Body of pancreas (tissue), 4 donors: ENCODE results near the gene TRIM71. TPM values are rescaled to one million over a fixed set of nuclear protein-coding genes. Genes with fewer than 3 reads are reported as not detected.
A peak's percentile ranks its signal among the peaks of the same experiment; 100 is the strongest.
"Not testable (repeated sequence)": the region's sequence is repeated elsewhere in the genome, so short reads cannot be mapped to it uniquely, and the experiment has no call there.

Experiments used
- ATAC-seq: fragments of 150-250 bp; one replicate; pipeline ENCODE4 v1.9.1; 2016
- DNase-seq, 4 donors: peaks; one replicate each; pipeline ENCODE4 v3.0.0-alpha.2; 2019
- H3K27ac ChIP-seq, 4 donors: fragments of 200-600 bp; sonication (generic); 1 replicate in 3 of 4; 2 replicates in 1 of 4; pipeline versions ENCODE4 v1.5.1 to v1.6.1; 2016 to 2019; ENCODE audit warnings: mild to moderate bottlenecking in 1 of 4, mixed read lengths in 1 of 4, moderate library complexity in 1 of 4
- H3K27me3 ChIP-seq, 2 donors: fragments of 200-600 bp; sonication (generic); one replicate each; pipeline ENCODE4 v1.6.0; 2016; ENCODE audit warnings: mild to moderate bottlenecking in 1 of 2
- H3K36me3 ChIP-seq, 2 donors: fragments of 200-600 bp; sonication (generic); replicated peaks in 1 of 2; 2 replicates each; pipeline ENCODE4 v1.5.1; 2016; ENCODE audit warnings: low read depth in 2 of 2; ENCODE audit not compliant: insufficient read depth in 1 of 2
- H3K4me1 ChIP-seq: fragments of 200-600 bp; sonication (generic); one replicate; pipeline ENCODE4 v1.6.0; 2016
- H3K4me3 ChIP-seq, 2 donors: fragments of 200-600 bp; sonication (generic); 1 replicate in 1 of 2; 2 replicates in 1 of 2; pipeline ENCODE4 v1.5.1; 2016 to 2019
- H3K9me3 ChIP-seq, 3 donors: fragments of 200-600 bp; sonication (generic); 1 replicate in 2 of 3; 2 replicates in 1 of 3; pipeline ENCODE4 v1.5.1; 2016
- POLR2A ChIP-seq, 3 donors: fragments of 450-650 bp; IDR thresholded peaks; one replicate each; pipeline ENCODE4 v1.6.1; 2016; ENCODE audit warnings: antibody characterized with exemption in 3 of 3, mild to moderate bottlenecking in 2 of 3
- WGBS, 2 donors: methylation state at CpG; one replicate each; pipeline ENCODE4 v1.1.5; 2017; 5-methylcytosine and 5-hydroxymethylcytosine counted together
- intact Hi-C: fragments of 100-400 bp; cut with DNase I; formaldehyde crosslinking; loops from one replicate; pipeline ENCODE4 v1.15.1; 2023
- total RNA-seq, 2 donors: library from RNA; depleted of rRNA; stranded (reverse); fragments of >200 nt; gene quantifications; one replicate each; pipeline ENCODE4 v1.1.0, GENCODE V29; 2016
- TF ChIP-seq, protein P1 (sequence below), 7 experiments: fragments of 450-650 bp in 4 of 7; fragments of 200-600 bp in 3 of 7; sonication (generic) in 3 of 7; IDR thresholded peaks; one replicate each; pipeline ENCODE4 v1.5.1; 2016 to 2019; ENCODE audit warnings: antibody characterized with exemption in 7 of 7

The TRIM71 gene
- total RNA-seq, 2 donors from 2014 or later: not detected

DNA sequence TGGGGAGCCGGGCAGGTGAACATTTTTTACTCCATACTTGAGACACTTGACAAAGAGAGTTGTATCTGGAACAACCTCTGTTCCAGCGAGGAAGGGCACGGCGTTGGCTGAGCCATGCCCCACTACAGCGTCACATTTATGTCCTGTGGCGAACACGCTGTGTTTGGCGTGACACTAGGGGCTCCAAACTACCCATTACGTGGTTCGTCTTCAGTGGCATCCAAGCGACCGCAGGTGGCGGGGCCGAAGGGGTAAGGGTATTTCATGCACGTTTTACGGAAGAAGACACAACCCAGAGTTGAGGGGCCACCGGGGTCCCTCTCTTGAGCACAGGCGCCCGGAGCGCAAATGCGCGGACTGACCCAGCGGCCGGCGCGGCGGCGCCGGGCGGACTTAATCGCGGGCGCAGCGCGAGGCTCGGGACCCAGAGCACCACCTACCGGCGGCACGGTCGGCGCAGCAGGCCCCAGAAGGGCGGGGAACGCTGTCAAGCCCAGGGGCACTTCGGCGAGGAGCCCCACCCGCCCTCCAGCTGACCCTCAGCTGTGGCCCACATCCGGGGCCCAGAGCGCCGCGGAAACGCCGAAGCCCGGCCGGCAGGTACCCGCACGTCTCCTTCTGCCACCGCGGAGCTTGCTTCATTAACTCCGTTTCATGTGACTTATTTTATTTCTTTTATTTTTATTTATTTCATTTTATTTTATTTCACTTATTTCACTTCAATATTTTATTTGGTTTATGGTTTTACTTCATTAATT lies 36.4 kb upstream of the TRIM71 start:
- peak; percentile 61 to 74 (median 67) for DNase-seq
- Histone ChIP-seq H3K36me3 (no peaks in the 10 kb centered on the region), H3K27ac (peak overlapping the region in 1 of 4 donors; percentile 8), H3K27me3 (no peaks in the 10 kb centered on the region), H3K4me3 (peak overlapping the region; percentile 18 to 45), H3K9me3 (no peaks in the 10 kb centered on the region), H3K4me1 (peaks cover 9% of the 10 kb centered on the region)
- WGBS, 2 donors: 2 to 6% methylated on average over 24 to 58 of the region's 59 CpGs
- intact Hi-C loops: no loop called here
- ATAC-seq: peak; percentile 85
- peak in 1 of 3 donors; percentile 11 for TF ChIP-seq POLR2A (IDR thresholded peaks at IDR 0.05)
- TF ChIP-seq, protein P1, sequence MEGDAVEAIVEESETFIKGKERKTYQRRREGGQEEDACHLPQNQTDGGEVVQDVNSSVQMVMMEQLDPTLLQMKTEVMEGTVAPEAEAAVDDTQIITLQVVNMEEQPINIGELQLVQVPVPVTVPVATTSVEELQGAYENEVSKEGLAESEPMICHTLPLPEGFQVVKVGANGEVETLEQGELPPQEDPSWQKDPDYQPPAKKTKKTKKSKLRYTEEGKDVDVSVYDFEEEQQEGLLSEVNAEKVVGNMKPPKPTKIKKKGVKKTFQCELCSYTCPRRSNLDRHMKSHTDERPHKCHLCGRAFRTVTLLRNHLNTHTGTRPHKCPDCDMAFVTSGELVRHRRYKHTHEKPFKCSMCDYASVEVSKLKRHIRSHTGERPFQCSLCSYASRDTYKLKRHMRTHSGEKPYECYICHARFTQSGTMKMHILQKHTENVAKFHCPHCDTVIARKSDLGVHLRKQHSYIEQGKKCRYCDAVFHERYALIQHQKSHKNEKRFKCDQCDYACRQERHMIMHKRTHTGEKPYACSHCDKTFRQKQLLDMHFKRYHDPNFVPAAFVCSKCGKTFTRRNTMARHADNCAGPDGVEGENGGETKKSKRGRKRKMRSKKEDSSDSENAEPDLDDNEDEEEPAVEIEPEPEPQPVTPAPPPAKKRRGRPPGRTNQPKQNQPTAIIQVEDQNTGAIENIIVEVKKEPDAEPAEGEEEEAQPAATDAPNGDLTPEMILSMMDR (IDR thresholded peaks at IDR 0.05): peak; percentile 58 to 82 (median 68)

DNA sequence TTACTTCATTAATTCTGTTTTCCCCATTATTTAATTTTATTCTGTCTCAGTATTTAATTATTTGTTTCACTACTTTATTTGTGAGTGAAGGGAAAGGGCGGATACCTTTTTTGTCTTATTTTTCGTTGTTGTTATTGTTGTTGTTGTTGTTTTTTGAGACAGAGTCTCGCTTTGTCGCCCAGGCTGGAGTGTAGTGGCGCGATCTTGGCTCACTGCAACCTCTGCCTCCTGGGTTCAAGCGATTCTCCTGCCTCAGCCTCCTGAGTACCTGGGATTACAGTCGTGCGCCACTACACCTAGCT lies 35.9 kb upstream of the TRIM71 start:
- 82 to 84% methylated on average over 9 of the region's 9 CpGs for WGBS, 2 donors
- intact Hi-C loops: not testable (repeated sequence)

DNA sequence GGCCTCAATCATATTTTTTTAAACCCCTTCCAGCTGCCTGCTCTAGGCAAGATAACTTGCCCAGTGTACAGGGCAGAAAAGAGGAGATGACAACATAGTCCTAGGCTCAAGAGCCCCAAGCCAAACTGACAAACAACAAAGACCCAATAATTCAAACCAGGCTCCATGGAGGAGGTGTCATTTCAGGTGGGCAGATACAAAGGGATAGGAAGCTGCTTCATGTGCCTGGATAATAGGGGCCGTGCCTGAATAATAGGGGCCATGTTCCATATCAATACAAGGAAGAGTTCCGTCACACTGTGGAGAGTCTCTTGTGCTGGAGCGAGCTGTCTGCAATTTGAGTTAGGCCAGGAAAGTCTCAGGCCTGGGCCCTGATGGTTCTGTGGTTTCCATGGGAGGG lies 35.4 kb upstream of the TRIM71 start:
- H3K4me1 ChIP-seq: peaks cover 9% of the 10 kb centered on the region
- WGBS, 2 donors: 94 to 96% methylated on average over 3 of the region's 3 CpGs
- H3K27me3 ChIP-seq: no peaks in the 10 kb centered on the region
- intact Hi-C loops: no loop called here
- no peak overlapping the region for H3K4me3 ChIP-seq
- TF ChIP-seq POLR2A (IDR thresholded peaks at IDR 0.05): no peak
- TF ChIP-seq, protein P1 (IDR thresholded peaks at IDR 0.05): no peak
- ATAC-seq (no peak), DNase-seq (no peak)
- no peaks in the 10 kb centered on the region for H3K36me3 ChIP-seq
- no peak overlapping the region for H3K27ac ChIP-seq
- no peaks in the 10 kb centered on the region for H3K9me3 ChIP-seq

More for the DNA sequence above, 35.9 kb upstream of the TRIM71 start:
- H3K27ac ChIP-seq, ATAC-seq, H3K4me1 ChIP-seq, H3K4me3 ChIP-seq, H3K9me3 ChIP-seq, DNase-seq, H3K36me3 ChIP-seq, H3K27me3 ChIP-seq: not testable (repeated sequence)

DNA sequence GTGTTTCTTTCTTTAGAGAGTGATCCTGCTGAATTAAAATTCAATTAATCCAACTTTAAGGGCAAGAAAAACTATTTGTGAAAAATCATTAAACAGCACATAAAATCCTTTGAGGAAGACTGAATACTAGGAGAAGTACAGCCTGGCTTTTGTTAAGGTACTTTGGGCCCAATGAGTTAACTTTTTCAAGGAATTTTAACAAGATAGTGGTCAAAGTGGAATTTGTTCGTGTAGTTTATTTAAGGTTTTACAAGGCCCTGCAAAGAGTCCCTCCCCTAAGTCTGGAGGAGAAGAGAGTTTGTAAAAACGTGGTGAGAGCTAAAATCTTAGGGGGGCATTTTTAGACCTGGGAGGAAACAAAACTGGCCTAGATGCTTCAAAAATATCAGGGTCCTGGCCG lies 26.0 kb upstream of the TRIM71 start:
- H3K27ac ChIP-seq: no peak overlapping the region
- no peaks in the 10 kb centered on the region for H3K36me3 ChIP-seq
- peaks cover 8% of the 10 kb centered on the region for H3K4me1 ChIP-seq
- 57 to 70% methylated on average over 3 of the region's 3 CpGs for WGBS, 2 donors
- no peak for TF ChIP-seq POLR2A (IDR thresholded peaks at IDR 0.05)
- TF ChIP-seq, protein P1 (IDR thresholded peaks at IDR 0.05): no peak
- intact Hi-C loops: no loop called here
- ATAC-seq: no peak
- H3K9me3 ChIP-seq: no peaks in the 10 kb centered on the region
- H3K4me3 ChIP-seq: no peak overlapping the region
- no peaks in the 10 kb centered on the region for H3K27me3 ChIP-seq
- no peak for DNase-seq

DNA sequence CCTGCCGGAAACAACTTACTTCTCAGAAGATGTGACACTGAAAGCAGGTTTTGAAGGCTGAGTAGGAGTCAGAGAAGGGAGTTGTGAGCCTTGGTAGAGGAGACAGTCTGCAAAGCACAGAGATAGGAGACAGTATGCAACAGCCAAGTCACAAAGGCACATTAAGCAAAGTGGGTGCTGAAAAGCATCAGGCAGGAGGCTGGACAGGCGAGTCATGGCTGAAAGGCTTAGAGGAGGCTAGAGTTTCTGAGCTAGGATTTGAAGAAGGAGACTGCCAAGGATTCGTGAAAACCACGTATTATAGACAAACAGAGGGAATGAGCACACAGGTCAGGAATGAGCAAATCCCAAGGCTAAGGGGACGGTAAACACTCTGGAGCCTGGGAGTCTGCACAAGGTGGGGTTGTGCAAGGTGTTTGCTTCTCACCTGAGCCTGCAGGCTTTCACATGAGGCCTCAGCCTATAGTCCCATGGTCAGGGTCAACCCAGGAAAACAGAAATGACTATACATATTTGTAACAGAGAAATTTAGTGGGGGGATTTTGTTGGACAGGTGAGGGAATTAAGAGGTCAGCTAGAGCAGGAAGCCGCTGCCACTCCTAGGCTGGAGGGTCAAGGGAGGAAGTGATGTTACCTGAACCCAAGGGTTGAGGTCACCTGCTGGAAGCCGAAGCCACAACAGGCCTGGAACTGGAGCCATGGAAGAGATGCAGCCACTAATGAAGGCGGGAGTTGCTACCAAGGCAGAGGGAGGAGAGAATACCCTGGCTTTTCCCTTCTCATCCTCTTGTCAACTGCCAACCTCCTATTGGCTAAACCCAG lies 23.1 kb upstream of the TRIM71 start:
- TF ChIP-seq, protein P1 (IDR thresholded peaks at IDR 0.05): no peak
- TF ChIP-seq POLR2A (IDR thresholded peaks at IDR 0.05): no peak
- DNase-seq: peak; percentile 32 to 51 (median 40)
- Histone ChIP-seq H3K4me1 (peaks cover 8% of the 10 kb centered on the region), H3K27me3 (no peaks in the 10 kb centered on the region), H3K27ac (no peak overlapping the region), H3K4me3 (no peak overlapping the region), H3K9me3 (no peaks in the 10 kb centered on the region), H3K36me3 (no peaks in the 10 kb centered on the region)
- intact Hi-C loops: no loop called here
- WGBS, 2 donors: 68 to 70% methylated on average over 8 of the region's 8 CpGs
- ATAC-seq: peak; percentile 89

DNA sequence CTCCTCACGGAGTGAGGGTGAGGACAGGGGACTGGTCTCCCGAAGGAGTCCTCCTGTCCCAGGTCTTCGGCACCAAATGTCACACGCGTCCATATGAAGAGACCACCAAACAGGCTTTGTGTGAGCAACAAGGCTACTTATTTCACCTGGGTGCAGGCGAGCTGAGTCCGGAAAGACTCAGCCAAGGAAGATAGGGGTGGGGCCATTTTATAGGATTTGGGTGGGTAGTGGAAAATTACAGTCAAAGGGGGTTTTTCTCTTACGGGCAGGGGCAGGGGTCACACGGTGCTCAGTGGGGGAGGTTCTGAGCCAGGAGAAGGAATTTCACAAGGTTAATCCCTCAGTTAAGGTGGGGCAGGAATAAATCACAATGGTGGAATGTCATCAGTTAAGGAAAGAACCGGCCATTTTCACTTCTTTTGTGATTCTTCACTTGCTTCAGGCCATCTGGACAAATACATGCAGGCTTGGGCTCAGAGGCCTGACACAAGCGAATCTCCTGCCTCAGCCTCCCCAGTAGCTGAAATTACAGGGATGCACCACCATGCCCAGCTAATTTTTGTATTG lies 21.3 kb upstream of the TRIM71 start:
- ATAC-seq, H3K4me1 ChIP-seq, H3K4me3 ChIP-seq, H3K27me3 ChIP-seq, H3K36me3 ChIP-seq, H3K27ac ChIP-seq, DNase-seq, intact Hi-C loops, H3K9me3 ChIP-seq: not testable (repeated sequence)
- WGBS, 2 donors: 84 to 85% methylated on average over 11 of the region's 11 CpGs
